ENCODE results near the gene SLC7A8.

DNA sequence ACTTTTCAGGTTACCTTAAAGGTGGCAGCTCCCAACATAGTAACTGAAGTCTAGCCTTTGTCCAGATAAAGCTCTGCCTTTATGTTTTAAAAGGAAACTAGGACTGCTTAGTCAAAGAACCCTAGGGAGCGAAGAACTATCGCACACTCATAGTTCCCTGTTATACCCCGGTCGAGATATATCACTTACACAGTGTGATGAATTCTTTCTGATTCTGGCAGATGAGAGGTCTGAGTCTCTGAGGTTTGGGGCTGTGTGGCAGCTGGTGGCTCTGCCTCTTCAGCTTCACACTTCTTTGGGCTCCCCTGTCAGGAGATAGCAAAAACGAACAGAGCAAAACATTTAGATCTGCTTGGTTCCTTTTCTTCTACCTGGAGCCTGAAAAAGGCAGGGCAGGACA is 105.5 kb downstream of the SLC7A8 start:
- TF ChIP-seq, protein P1, sequence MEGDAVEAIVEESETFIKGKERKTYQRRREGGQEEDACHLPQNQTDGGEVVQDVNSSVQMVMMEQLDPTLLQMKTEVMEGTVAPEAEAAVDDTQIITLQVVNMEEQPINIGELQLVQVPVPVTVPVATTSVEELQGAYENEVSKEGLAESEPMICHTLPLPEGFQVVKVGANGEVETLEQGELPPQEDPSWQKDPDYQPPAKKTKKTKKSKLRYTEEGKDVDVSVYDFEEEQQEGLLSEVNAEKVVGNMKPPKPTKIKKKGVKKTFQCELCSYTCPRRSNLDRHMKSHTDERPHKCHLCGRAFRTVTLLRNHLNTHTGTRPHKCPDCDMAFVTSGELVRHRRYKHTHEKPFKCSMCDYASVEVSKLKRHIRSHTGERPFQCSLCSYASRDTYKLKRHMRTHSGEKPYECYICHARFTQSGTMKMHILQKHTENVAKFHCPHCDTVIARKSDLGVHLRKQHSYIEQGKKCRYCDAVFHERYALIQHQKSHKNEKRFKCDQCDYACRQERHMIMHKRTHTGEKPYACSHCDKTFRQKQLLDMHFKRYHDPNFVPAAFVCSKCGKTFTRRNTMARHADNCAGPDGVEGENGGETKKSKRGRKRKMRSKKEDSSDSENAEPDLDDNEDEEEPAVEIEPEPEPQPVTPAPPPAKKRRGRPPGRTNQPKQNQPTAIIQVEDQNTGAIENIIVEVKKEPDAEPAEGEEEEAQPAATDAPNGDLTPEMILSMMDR (IDR thresholded peaks at IDR 0.05), result no peak
- TF ChIP-seq POLR2A (IDR thresholded peaks at IDR 0.05), result no peak

Data from testis (tissue), 2 donors.